CD4-positive, alpha-beta memory T cell (primary cell): ENCODE data around the gene NEXMIF. TPM values are rescaled to one million over a fixed set of nuclear protein-coding genes. Genes with fewer than 3 reads are reported as not detected.
"Not testable (repeated sequence)": the region's sequence is repeated elsewhere in the genome, so short reads cannot be mapped to it uniquely, and the experiment has no call there.

Experiments
- CTCF ChIA-PET: fragments of 350-600 bp; sonication (Branson Sonifier 250); formaldehyde crosslinking; loops from one replicate; lab custom pipeline; 2021; ENCODE audit warnings: inconsistent platforms; ENCODE audit not compliant: partially characterized antibody; lab: Charles Lee
- POLR2A ChIA-PET: fragments of 350-600 bp; sonication (Branson Sonifier 250); formaldehyde crosslinking; loops from one replicate; lab custom pipeline; 2021; ENCODE audit not compliant: partially characterized antibody; lab: Charles Lee
- DNase-seq, 5 donors: peaks; one replicate each; pipeline versions ENCODE4 v3.0.0 to v3.0.0-alpha.2; 2020 to 2022; ENCODE audit warnings: mixed read lengths in 1 of 5
- H3K27ac ChIP-seq: one replicate; pipeline ENCODE4 v1.7.0; 2013; ENCODE audit warnings: low read depth, low read length
- H3K27me3 ChIP-seq: 2 replicates; pipeline ENCODE4 v1.7.0; 2013; ENCODE audit warnings: mild to moderate bottlenecking, low read length, moderate library complexity; ENCODE audit not compliant: insufficient read depth
- H3K36me3 ChIP-seq: 2 replicates; pipeline ENCODE4 v1.7.0; 2013; ENCODE audit warnings: mild to moderate bottlenecking, low read length, moderate library complexity; ENCODE audit not compliant: insufficient read depth
- H3K4me1 ChIP-seq: 2 replicates; pipeline ENCODE4 v1.7.0; 2013; ENCODE audit warnings: mild to moderate bottlenecking, low read length, moderate library complexity; ENCODE audit not compliant: insufficient read depth
- H3K4me3 ChIP-seq, 2 donors: one replicate each; pipeline ENCODE4 v1.7.0; 2013; ENCODE audit warnings: low read length in 2 of 2, mild to moderate bottlenecking in 1 of 2
- H3K9me3 ChIP-seq, 2 donors: one replicate each; pipeline ENCODE4 v1.7.0; 2013; ENCODE audit warnings: low read length in 2 of 2, control low read depth in 1 of 2; ENCODE audit not compliant: control insufficient read depth in 1 of 2
- H3K27ac Mint-ChIP-seq, 7 donors: one replicate each; pipeline ENCODE4 v1.8.0; 2020 to 2021; ENCODE audit warnings: mixed read lengths in 7 of 7, mild to moderate bottlenecking in 6 of 7, inconsistent platforms in 3 of 7, moderate library complexity in 3 of 7
- H3K27me3 Mint-ChIP-seq, 2 donors: one replicate each; pipeline ENCODE4 v1.8.0; 2020 to 2021; ENCODE audit warnings: mixed read lengths in 2 of 2
- H3K36me3 Mint-ChIP-seq, 2 donors: one replicate each; pipeline ENCODE4 v1.8.0; 2020 to 2021; ENCODE audit warnings: mixed read lengths in 2 of 2, inconsistent platforms in 1 of 2, mild to moderate bottlenecking in 1 of 2
- H3K4me1 Mint-ChIP-seq, 4 donors: one replicate each; pipeline ENCODE4 v1.8.0; 2020 to 2021; ENCODE audit warnings: mixed read lengths in 4 of 4, mild to moderate bottlenecking in 1 of 4
- H3K4me3 Mint-ChIP-seq, 8 donors: one replicate each; pipeline ENCODE4 v1.8.0; 2020 to 2021; ENCODE audit warnings: mixed read lengths in 8 of 8, mild to moderate bottlenecking in 7 of 8, moderate library complexity in 6 of 8, inconsistent platforms in 3 of 8
- H3K9me3 Mint-ChIP-seq, 8 donors: one replicate each; pipeline ENCODE4 v1.8.0; 2020 to 2021; ENCODE audit warnings: mixed read lengths in 8 of 8, mild to moderate bottlenecking in 5 of 8, inconsistent platforms in 3 of 8, moderate library complexity in 1 of 8
- intact Hi-C: fragments of 100-400 bp; cut with micrococcal nuclease; formaldehyde crosslinking; loops from one replicate; pipeline ENCODE4 v1.15.1; 2023
- polyA plus RNA-seq, 2 donors: library from polyadenylated mRNA; unstranded; fragments of 300-500 nt; fragmentation: Illumina TruSeq; gene quantifications; one replicate each; pipeline ENCODE4 v1.2.3, GENCODE V29; 2021
- total RNA-seq, 2 experiments: library from RNA; stranded (reverse); gene quantifications; one replicate each; pipeline ENCODE4 v1.2.3, GENCODE V29; 2021

Gene NEXMIF
- total RNA-seq (1 to 10 TPM; 1.1 to 1.2 TPM), polyA plus RNA-seq (under 1 TPM; 0.20 to 0.50 TPM)

DNA sequence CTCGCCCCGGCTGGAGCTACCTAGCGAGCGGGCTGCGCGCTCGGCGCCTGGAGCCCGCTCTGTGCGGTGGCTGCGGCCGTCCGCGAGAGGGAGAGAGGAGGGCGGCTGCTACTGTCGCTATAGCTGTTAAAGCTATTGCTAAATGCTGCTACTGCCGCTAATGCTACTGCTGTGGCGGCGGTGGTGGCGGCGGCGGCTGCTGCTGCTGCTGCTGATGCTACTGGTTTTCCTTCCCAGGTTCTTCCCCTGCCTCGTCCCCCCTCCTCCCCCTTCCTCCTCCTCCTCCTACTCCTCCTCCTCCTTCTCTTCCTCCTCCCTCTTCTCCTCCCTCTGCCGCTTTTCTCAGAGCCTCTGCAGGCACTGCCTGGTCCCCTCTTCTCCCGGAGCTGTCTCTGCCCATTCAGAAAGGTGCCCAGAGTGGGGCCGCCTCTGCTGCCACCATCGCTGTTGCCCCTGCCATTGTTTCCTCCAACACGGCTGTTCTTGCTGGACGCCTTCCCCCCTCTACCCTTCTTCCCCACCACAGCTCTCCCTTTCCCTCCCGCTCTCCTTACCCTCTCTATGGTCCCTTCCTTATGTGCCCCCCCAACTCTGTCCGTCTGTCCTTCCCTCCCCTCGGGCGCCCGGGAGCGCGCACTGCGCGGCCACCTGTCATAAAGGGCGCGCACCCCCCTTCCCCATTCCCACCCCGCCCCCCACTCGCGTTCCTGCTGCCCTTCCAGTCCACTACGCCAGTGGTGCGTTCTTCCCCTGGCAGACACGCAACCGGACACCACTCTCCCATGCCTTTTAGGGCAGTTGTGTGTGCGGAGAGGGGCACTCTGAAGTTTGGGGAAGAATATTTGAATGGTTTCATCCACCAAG, at the start of gene NEXMIF:
NEXMIF (minus strand) TSS at position 228 of the 864 bp plus-strand sequence.
- H3K4me1 ChIP-seq, result no peaks in the 10 kb centered on the region
- H3K27ac Mint-ChIP-seq, result peak within 1 kb of the TSS in 6 of 7 donors; percentile 31 to 74 (median 47)
- ChIA-PET POLR2A (interaction anchor here (1.1 kb wide), 1 partner anchor 312 kb away, joined by 3 read pairs; no protein-coding TSS in a partner anchor), CTCF (no interaction called here)
- peak within 1 kb of the TSS; percentile 79 to 98 (median 88) for H3K4me3 Mint-ChIP-seq
- H3K9me3 Mint-ChIP-seq, result peaks cover 0 to 3% (median 0%) of the 10 kb centered on the region in 8 donors
- H3K4me1 Mint-ChIP-seq, result peaks cover 0 to 8% (median 3%) of the 10 kb centered on the region in 4 donors
- no peaks in the 10 kb centered on the region for H3K36me3 ChIP-seq
- no peaks in the 10 kb centered on the region for H3K9me3 ChIP-seq
- intact Hi-C loops, result loop anchor here (10.0 kb wide), 2 partner anchors 599 to 679 kb away; partner anchors contain the start of gene ZDHHC15
- peak within 1 kb of the TSS; percentile 4 for H3K27ac ChIP-seq
- H3K36me3 Mint-ChIP-seq, result peaks cover 0 to 2% of the 10 kb centered on the region in 2 donors
- no peaks in the 10 kb centered on the region for H3K27me3 ChIP-seq
- peaks cover 3 to 7% of the 10 kb centered on the region in 2 donors for H3K27me3 Mint-ChIP-seq
- peak within 1 kb of the TSS in 1 of 2 donors; percentile 40 for H3K4me3 ChIP-seq
- peak in 4 of 5 donors; percentile 26 to 43 (median 32) for DNase-seq

GRCh38 chrX:74961962-74962361, 36.7 kb upstream of the NEXMIF start:
- H3K36me3 ChIP-seq, CTCF ChIA-PET, H3K9me3 ChIP-seq, H3K36me3 Mint-ChIP-seq, H3K4me1 ChIP-seq, DNase-seq, intact Hi-C loops, H3K27ac ChIP-seq, H3K27me3 Mint-ChIP-seq, H3K4me3 ChIP-seq, H3K4me3 Mint-ChIP-seq, H3K27me3 ChIP-seq, H3K4me1 Mint-ChIP-seq, H3K9me3 Mint-ChIP-seq, H3K27ac Mint-ChIP-seq, POLR2A ChIA-PET: not testable (repeated sequence)

DNA sequence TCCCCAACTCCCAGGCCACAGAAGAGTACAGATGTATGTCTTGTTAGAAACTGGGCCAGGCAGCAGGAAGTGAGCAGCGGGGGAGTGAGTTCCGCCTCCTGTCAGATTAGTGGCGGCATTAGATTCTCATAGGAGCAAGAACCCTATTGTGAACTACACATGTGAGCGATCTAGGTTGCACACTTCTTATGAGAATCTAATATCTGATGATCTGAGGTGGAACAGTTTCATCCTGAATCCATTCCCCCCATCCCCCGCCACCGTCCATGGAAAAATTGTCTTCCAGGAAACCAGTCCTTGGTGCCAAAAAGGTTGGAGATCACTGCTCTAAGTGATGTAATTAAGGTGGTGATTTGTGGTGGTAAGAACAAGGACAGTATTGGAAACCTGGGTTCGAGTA, 24.5 kb upstream of the NEXMIF start:
- Mint-ChIP-seq H3K27me3 (peaks cover 2 to 3% of the 10 kb centered on the region in 2 donors), H3K9me3 (peaks cover 0 to 10% (median 2%) of the 10 kb centered on the region in 8 donors), H3K36me3 (peaks cover 0 to 1% of the 10 kb centered on the region in 2 donors), H3K4me1 (no peaks in the 10 kb centered on the region), H3K4me3 (no peak overlapping the region), H3K27ac (no peak overlapping the region)
- no peak for DNase-seq
- ChIA-PET POLR2A (no interaction called here), CTCF (no interaction called here)
- no peak overlapping the region for H3K4me3 ChIP-seq
- no peaks in the 10 kb centered on the region for H3K4me1 ChIP-seq
- intact Hi-C loops, result no loop called here
- H3K9me3 ChIP-seq, result no peaks in the 10 kb centered on the region
- H3K27ac ChIP-seq, result no peak overlapping the region
- H3K36me3 ChIP-seq, result no peaks in the 10 kb centered on the region
- H3K27me3 ChIP-seq, result no peaks in the 10 kb centered on the region

DNA sequence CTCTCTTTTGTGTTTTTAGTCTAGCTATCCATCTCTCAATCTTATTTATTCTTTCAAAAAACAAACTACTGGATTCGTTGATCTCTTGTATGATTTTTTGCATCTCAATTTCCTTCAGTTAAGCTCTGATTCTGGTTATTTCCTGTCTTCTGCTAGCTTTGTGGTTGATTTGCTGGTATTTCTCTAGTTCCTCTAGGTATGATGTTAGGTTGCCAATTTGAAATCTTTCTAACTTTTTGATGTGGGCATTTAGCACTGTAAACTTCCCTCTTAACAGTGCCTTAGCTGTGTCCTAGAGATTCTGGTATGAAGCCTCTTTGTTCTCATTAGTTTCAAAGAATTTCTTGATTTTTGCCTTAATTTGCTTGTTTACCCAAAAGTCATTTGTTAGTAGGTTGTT, 15.2 kb upstream of the NEXMIF start:
- Histone ChIP-seq H3K27ac (no peak overlapping the region), H3K4me3 (no peak overlapping the region), H3K9me3 (no peaks in the 10 kb centered on the region), H3K36me3 (no peaks in the 10 kb centered on the region), H3K27me3 (no peaks in the 10 kb centered on the region), H3K4me1 (no peaks in the 10 kb centered on the region)
- Mint-ChIP-seq H3K4me1 (peaks cover 0 to 12% (median 5%) of the 10 kb centered on the region in 4 donors), H3K9me3 (peaks cover 0 to 14% (median 5%) of the 10 kb centered on the region in 8 donors), H3K27me3 (peaks cover 0 to 6% of the 10 kb centered on the region in 2 donors), H3K27ac (no peak overlapping the region), H3K4me3 (peak overlapping the region in 2 of 8 donors; percentile 2 to 11), H3K36me3 (no peaks in the 10 kb centered on the region)
- peak in 3 of 5 donors; percentile 1 to 9 (median 6) for DNase-seq
- intact Hi-C loops, result no loop called here
- POLR2A ChIA-PET, result no interaction called here
- CTCF ChIA-PET, result no interaction called here

DNA sequence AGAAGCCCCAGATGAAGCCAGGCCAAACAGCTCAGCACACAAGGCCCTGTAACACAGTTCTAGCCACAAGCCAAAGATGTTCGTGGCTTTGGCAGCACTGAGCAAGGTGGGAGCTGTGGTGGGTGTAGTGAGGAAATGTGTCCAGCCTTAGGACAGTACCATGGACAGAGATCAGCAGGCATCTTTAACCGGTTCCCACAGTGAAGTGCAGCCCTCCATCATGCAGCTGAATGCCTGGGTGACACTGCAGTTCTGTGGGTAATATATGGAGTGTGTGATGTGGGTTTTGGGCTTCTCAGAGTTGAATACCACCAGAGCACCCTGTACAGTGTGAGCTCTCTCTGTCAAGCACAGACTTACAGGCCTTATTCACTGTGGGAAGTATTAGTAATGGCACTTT, 6.0 kb upstream of the NEXMIF start:
- Histone ChIP-seq H3K27ac (no peak overlapping the region), H3K27me3 (no peaks in the 10 kb centered on the region), H3K36me3 (no peaks in the 10 kb centered on the region), H3K9me3 (no peaks in the 10 kb centered on the region), H3K4me1 (no peaks in the 10 kb centered on the region), H3K4me3 (no peak overlapping the region)
- Mint-ChIP-seq H3K9me3 (peaks cover 0 to 3% (median 0%) of the 10 kb centered on the region in 8 donors), H3K27me3 (peaks cover 0 to 8% of the 10 kb centered on the region in 2 donors), H3K4me3 (no peak overlapping the region), H3K36me3 (no peaks in the 10 kb centered on the region), H3K27ac (no peak overlapping the region), H3K4me1 (no peaks in the 10 kb centered on the region)
- POLR2A ChIA-PET, result no interaction called here
- CTCF ChIA-PET, result no interaction called here
- DNase-seq, result no peak
- intact Hi-C loops, result no loop called here

DNA sequence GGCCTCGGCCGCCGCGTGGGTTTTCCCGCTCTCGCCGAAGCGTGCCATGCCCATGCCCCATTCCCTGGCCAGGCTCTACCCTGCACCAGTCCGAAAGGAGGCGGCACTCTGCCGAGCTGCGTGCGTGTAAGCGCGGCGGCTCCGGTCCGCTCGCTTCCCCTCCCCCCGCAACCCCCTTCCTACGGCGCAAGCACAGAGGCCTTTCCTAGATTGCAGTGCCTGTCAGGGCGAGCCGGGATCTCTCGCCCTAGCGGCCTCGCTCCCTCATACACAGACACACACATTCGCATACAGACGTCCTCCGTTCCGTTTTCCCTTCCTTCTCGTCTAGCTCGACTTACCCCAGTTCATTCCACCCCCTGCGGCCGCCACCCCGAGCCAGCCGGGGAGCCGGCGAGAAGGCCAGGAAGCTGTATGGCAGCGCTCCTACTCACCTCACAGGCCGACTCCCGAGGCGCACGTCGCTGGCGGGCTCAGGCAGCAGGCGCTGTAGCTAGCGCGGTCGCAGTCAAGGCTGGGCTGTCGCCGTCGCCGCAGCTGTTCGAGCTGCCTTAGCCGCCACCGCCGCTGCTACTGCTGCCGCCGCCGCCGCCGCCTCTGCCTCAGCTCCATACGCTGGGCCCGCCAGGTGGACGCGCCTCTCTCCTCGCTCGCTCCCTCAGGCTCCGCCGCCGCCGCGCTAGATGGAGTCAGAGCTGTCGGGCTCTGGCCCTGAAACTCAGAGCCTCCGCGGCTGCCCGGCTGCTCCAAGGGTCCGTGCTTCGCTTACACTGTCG, 615 bp downstream of the NEXMIF start:
- Histone ChIP-seq H3K27ac (peak overlapping the region; percentile 4), H3K4me1 (no peaks in the 10 kb centered on the region), H3K27me3 (no peaks in the 10 kb centered on the region), H3K9me3 (no peaks in the 10 kb centered on the region), H3K4me3 (peak overlapping the region in 1 of 2 donors; percentile 40), H3K36me3 (no peaks in the 10 kb centered on the region)
- H3K27ac Mint-ChIP-seq, result peak overlapping the region in 6 of 7 donors; percentile 31 to 74 (median 47)
- ChIA-PET POLR2A (interaction anchor here (1.1 kb wide), 1 partner anchor 311 kb away, joined by 3 read pairs; no protein-coding TSS in a partner anchor), CTCF (no interaction called here)
- H3K27me3 Mint-ChIP-seq, result peaks cover 3 to 7% of the 10 kb centered on the region in 2 donors
- H3K4me3 Mint-ChIP-seq, result peak overlapping the region; percentile 79 to 98 (median 88)
- peaks cover 0 to 2% of the 10 kb centered on the region in 2 donors for H3K36me3 Mint-ChIP-seq
- peak; percentile 18 to 45 (median 29) for DNase-seq
- peaks cover 0 to 4% (median 0%) of the 10 kb centered on the region in 8 donors for H3K9me3 Mint-ChIP-seq
- intact Hi-C loops, result loop anchor here (10.0 kb wide), 2 partner anchors 600 to 680 kb away; partner anchors contain the start of gene ZDHHC15
- peaks cover 0 to 8% (median 3%) of the 10 kb centered on the region in 4 donors for H3K4me1 Mint-ChIP-seq
